Neural cell (in vitro differentiated cells): ENCODE results near the gene ADRA2A. TPM values are rescaled to one million over a fixed set of nuclear protein-coding genes. Genes with fewer than 3 reads are reported as not detected.

Experiments
- H2AFZ ChIP-seq: fragments of 200-600, 300-800 bp; sonication (generic), shearing (Covaris generic); 2 replicates; pipeline ENCODE4 v1.6.0; 2014; ENCODE audit warnings: low read depth, mild to moderate bottlenecking, antibody characterized with exemption, low read length, moderate library complexity
- H3F3A ChIP-seq: fragments of 200-600 bp; shearing (Covaris generic); 2 replicates; pipeline ENCODE4 v1.6.1; 2016; ENCODE audit warnings: mild to moderate bottlenecking, moderate library complexity, mixed read lengths, antibody characterized with exemption, low read length; ENCODE audit not compliant: insufficient read depth, poor library complexity, severe bottlenecking
- H3K27ac ChIP-seq: fragments of 200-600, 300-800 bp; sonication (generic), shearing (Covaris generic); 2 replicates; pipeline ENCODE4 v1.5.1; 2014; ENCODE audit warnings: mild to moderate bottlenecking, low read length, moderate library complexity
- H3K27me3 ChIP-seq: fragments of 300-800, 200-600 bp; sonication (generic), shearing (Covaris generic); 2 replicates; pipeline ENCODE4 v1.6.0; 2014; ENCODE audit warnings: mild to moderate bottlenecking, low read depth, low read length, moderate library complexity; ENCODE audit not compliant: insufficient read depth
- H3K36me3 ChIP-seq: fragments of 300-800, 200-600 bp; sonication (generic), shearing (Covaris generic); 2 replicates; pipeline ENCODE4 v1.5.1; 2014; ENCODE audit warnings: mild to moderate bottlenecking, antibody characterized with exemption, low read length, moderate library complexity; ENCODE audit not compliant: insufficient read depth
- H3K4me2 ChIP-seq: fragments of 300-800, 200-600 bp; sonication (generic), shearing (Covaris generic); 2 replicates; pipeline ENCODE4 v1.6.0; 2014; ENCODE audit warnings: mild to moderate bottlenecking, low read length
- H3K4me3 ChIP-seq: fragments of 300-800, 200-600 bp; sonication (generic), shearing (Covaris generic); 2 replicates; pipeline ENCODE4 v1.5.1; 2014; ENCODE audit warnings: mild to moderate bottlenecking, low read length, moderate library complexity
- H3K79me2 ChIP-seq: fragments of 200-600 bp; shearing (Covaris generic); replicated peaks from 2 replicates; pipeline ENCODE4 v1.6.0; 2014; ENCODE audit warnings: mild to moderate bottlenecking, low read length, moderate library complexity; ENCODE audit not compliant: insufficient read depth
- H3K9ac ChIP-seq: fragments of 300-800, 200-600 bp; sonication (generic), shearing (Covaris generic); 2 replicates; pipeline ENCODE4 v1.6.1; 2016; ENCODE audit warnings: mild to moderate bottlenecking, low read length, mixed read lengths
- H3K9me2 ChIP-seq: fragments of 200-600 bp; shearing (Covaris generic); 2 replicates; pipeline ENCODE4 v1.6.1; 2016; ENCODE audit warnings: mild to moderate bottlenecking, low read length, mixed read lengths; ENCODE audit not compliant: insufficient read depth
- H3K9me3 ChIP-seq: fragments of 200-600, 300-800 bp; sonication (generic), shearing (Covaris generic); 2 replicates; pipeline ENCODE4 v1.6.1; 2016; ENCODE audit warnings: mild to moderate bottlenecking, mixed run types, low read length, moderate library complexity, mixed read lengths
- H4K20me1 ChIP-seq: fragments of 200-600 bp; shearing (Covaris generic); 2 replicates; pipeline ENCODE4 v1.6.1; 2016; ENCODE audit warnings: mild to moderate bottlenecking, mixed run types; ENCODE audit not compliant: insufficient read depth
- CTCF ChIP-seq: fragments of 450-650 bp; IDR thresholded peaks from 2 replicates; pipeline ENCODE4 v1.5.1; 2014; ENCODE audit warnings: antibody characterized with exemption, mild to moderate bottlenecking, moderate library complexity; ENCODE audit not compliant: poor library complexity, severe bottlenecking
- EP300 ChIP-seq: fragments of 450-650 bp; conservative IDR thresholded peaks from 2 replicates; pipeline ENCODE4 v1.6.1; 2014; ENCODE audit warnings: antibody characterized with exemption, mild to moderate bottlenecking, moderate library complexity; ENCODE audit not compliant: poor library complexity, severe bottlenecking
- EZH2 ChIP-seq: fragments of 200-600, 300-800 bp; shearing (Covaris generic), sonication (generic); IDR thresholded peaks from 2 replicates; pipeline ENCODE4 v1.6.1; 2014; ENCODE audit warnings: antibody characterized with exemption, low read length, borderline replicate concordance, mild to moderate bottlenecking; ENCODE audit not compliant: insufficient read depth, poor library complexity, severe bottlenecking
- MXI1 ChIP-seq: fragments of 450-650 bp; conservative IDR thresholded peaks from 2 replicates; pipeline ENCODE4 v1.6.1; 2014; ENCODE audit warnings: antibody characterized with exemption, mild to moderate bottlenecking; ENCODE audit not compliant: poor library complexity, severe bottlenecking
- POLR2AphosphoS5 ChIP-seq: IDR thresholded peaks from 2 replicates; pipeline ENCODE4 v1.6.1; 2012
- RAD21 ChIP-seq: fragments of 450-650 bp; conservative IDR thresholded peaks from 2 replicates; pipeline ENCODE4 v1.6.1; 2014; ENCODE audit warnings: antibody characterized with exemption, mild to moderate bottlenecking, moderate library complexity
- REST ChIP-seq: IDR thresholded peaks from 2 replicates; pipeline ENCODE4 v1.6.1; 2012; ENCODE audit warnings: borderline replicate concordance
- SMC3 ChIP-seq: fragments of 450-650 bp; conservative IDR thresholded peaks from 2 replicates; pipeline ENCODE4 v1.6.1; 2014; ENCODE audit warnings: antibody characterized with exemption, mild to moderate bottlenecking, moderate library complexity; ENCODE audit not compliant: poor library complexity
- TAF1 ChIP-seq: IDR thresholded peaks from 2 replicates; pipeline ENCODE4 v1.6.1; 2012; ENCODE audit warnings: low read depth
- polyA plus RNA-seq: library from polyadenylated mRNA; depleted of rRNA; stranded (reverse); fragments of >200 nt; gene quantifications from 2 replicates; pipeline ENCODE4 v1.2.3, GENCODE V29; 2014

The ADRA2A gene
- polyA plus RNA-seq, 1 donor from 2014 or later: 2.5 TPM

GRCh38 chr10:111117528-111118277 is 40.9 kb downstream of the ADRA2A start:
- no peaks in the 10 kb centered on the region for H3K27me3 ChIP-seq
- no peak overlapping the region for H3K9ac ChIP-seq
- TF ChIP-seq TAF1: no peak
- no peak for TF ChIP-seq EP300
- TF ChIP-seq SMC3: no peak
- TF ChIP-seq REST: no peak
- TF ChIP-seq RAD21: no peak
- no peak for TF ChIP-seq EZH2
- no peak for TF ChIP-seq CTCF
- no peak for TF ChIP-seq POLR2AphosphoS5
- TF ChIP-seq MXI1: no peak
- no peaks in the 10 kb centered on the region for H3K79me2 ChIP-seq
- no peaks in the 10 kb centered on the region for H4K20me1 ChIP-seq
- H3K9me3 ChIP-seq: no peaks in the 10 kb centered on the region
- no peak overlapping the region for H3K27ac ChIP-seq
- H2AFZ ChIP-seq: no peak overlapping the region
- no peak overlapping the region for H3K4me3 ChIP-seq
- H3K4me2 ChIP-seq: no peak overlapping the region
- no peaks in the 10 kb centered on the region for H3K36me3 ChIP-seq
- no peaks in the 10 kb centered on the region for H3K9me2 ChIP-seq
- no peaks in the 10 kb centered on the region for H3F3A ChIP-seq

- TF ChIP-seq EZH2 (no peak), CTCF (no peak), EP300 (no peak), REST (no peak), MXI1 (no peak), TAF1 (no peak), RAD21 (no peak), SMC3 (no peak), POLR2AphosphoS5 (no peak)
- Histone ChIP-seq H3K9me3 (no peaks in the 10 kb centered on the region), H3F3A (no peaks in the 10 kb centered on the region), H4K20me1 (no peaks in the 10 kb centered on the region), H3K36me3 (no peaks in the 10 kb centered on the region), H3K27ac (no peak overlapping the region), H3K4me3 (no peak overlapping the region), H3K9ac (no peak overlapping the region), H3K9me2 (no peaks in the 10 kb centered on the region), H3K27me3 (no peaks in the 10 kb centered on the region), H2AFZ (no peak overlapping the region), H3K4me2 (no peak overlapping the region), H3K79me2 (no peaks in the 10 kb centered on the region)
Observed at GRCh38 chr10:111118758-111119157, 41.9 kb downstream of the ADRA2A start.
